ENCODE data around the gene WEE1. TPM values are rescaled to one million over a fixed set of nuclear protein-coding genes. Genes with fewer than 3 reads are reported as not detected.
A peak's percentile ranks its signal among the peaks of the same experiment; 100 is the strongest.

The WEE1 gene
- total RNA-seq, 1 donor from 2014 or later, result 12.4 TPM

DNA sequence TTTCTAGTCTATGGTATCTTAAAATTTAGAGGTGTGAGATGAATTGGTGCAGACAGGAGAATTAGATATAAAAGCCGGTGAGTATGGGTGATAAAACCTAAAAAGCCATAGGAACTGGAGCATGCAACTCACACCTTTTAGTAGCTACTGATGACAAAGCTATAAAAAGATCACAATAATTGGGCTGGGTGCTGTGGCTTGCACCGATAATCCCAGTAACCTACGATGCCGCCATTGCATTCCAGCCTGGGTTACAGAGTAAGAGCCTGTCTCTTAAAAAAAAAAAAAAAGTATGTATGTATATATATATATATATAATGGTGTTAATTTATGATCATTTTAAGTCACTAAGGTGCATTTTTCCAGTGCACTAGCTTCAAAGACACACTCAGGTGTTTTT, 17.2 kb downstream of the WEE1 start:
- Histone ChIP-seq H3K4me1 (no peaks in the 10 kb centered on the region), H3K27ac (no peak overlapping the region), H3K36me3 (peaks cover 32% of the 10 kb centered on the region), H3K27me3 (ENCODE audit: low read depth) (no peaks in the 10 kb centered on the region), H3K4me3 (no peak overlapping the region), H3K9me3 (no peaks in the 10 kb centered on the region)
- intact Hi-C loops (cut with DNase I), result no loop called here
- ATAC-seq (no peak), DNase-seq (no peak)
- TF ChIP-seq, protein P1, sequence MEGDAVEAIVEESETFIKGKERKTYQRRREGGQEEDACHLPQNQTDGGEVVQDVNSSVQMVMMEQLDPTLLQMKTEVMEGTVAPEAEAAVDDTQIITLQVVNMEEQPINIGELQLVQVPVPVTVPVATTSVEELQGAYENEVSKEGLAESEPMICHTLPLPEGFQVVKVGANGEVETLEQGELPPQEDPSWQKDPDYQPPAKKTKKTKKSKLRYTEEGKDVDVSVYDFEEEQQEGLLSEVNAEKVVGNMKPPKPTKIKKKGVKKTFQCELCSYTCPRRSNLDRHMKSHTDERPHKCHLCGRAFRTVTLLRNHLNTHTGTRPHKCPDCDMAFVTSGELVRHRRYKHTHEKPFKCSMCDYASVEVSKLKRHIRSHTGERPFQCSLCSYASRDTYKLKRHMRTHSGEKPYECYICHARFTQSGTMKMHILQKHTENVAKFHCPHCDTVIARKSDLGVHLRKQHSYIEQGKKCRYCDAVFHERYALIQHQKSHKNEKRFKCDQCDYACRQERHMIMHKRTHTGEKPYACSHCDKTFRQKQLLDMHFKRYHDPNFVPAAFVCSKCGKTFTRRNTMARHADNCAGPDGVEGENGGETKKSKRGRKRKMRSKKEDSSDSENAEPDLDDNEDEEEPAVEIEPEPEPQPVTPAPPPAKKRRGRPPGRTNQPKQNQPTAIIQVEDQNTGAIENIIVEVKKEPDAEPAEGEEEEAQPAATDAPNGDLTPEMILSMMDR (IDR thresholded peaks at IDR 0.05), result no peak

GRCh38 chr11:9594267-9595046, 21.0 kb downstream of the WEE1 start:
- intact Hi-C loops (cut with DNase I), result no loop called here
- no peak overlapping the region for H3K4me3 ChIP-seq
- TF ChIP-seq, protein P1 (IDR thresholded peaks at IDR 0.05), result no peak
- H3K27me3 ChIP-seq (ENCODE audit: low read depth), result no peaks in the 10 kb centered on the region
- no peaks in the 10 kb centered on the region for H3K4me1 ChIP-seq
- no peaks in the 10 kb centered on the region for H3K9me3 ChIP-seq
- ATAC-seq, result no peak
- no peaks in the 10 kb centered on the region for H3K36me3 ChIP-seq
- no peak for DNase-seq
- H3K27ac ChIP-seq, result no peak overlapping the region

DNA sequence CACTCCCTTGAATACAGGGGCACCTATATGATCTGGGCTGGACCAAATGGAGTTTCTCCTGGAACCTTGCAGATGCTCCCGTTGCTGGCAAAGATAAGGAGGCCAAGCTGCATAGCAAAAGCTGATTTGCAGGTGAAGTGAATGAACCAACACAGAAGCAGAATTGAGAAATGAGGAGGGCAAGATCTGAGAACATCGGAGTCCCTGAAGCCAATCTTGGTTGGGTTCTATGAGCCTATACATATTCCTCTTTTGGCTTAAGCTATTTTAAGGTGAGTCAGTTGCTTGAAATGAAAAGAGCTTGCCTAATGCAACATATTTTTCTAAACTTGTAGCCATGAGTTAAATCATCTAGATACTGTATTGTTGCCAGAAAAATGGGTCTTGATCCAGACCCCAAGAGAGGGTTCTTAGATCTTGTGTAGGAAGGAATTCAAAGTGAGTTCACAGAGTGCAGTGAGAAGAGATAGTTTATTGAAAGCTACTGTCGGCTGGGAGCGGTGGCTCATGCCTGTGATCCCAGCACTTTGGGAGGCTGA, 23.5 kb downstream of the WEE1 start:
- DNase-seq (no peak), ATAC-seq (no peak)
- Histone ChIP-seq H3K4me1 (peaks cover 10% of the 10 kb centered on the region), H3K4me3 (no peak overlapping the region), H3K27ac (no peak overlapping the region), H3K27me3 (ENCODE audit: low read depth) (no peaks in the 10 kb centered on the region), H3K36me3 (no peaks in the 10 kb centered on the region), H3K9me3 (no peaks in the 10 kb centered on the region)
- TF ChIP-seq, protein P1 (IDR thresholded peaks at IDR 0.05), result no peak
- intact Hi-C loops (cut with DNase I), result no loop called here

DNA sequence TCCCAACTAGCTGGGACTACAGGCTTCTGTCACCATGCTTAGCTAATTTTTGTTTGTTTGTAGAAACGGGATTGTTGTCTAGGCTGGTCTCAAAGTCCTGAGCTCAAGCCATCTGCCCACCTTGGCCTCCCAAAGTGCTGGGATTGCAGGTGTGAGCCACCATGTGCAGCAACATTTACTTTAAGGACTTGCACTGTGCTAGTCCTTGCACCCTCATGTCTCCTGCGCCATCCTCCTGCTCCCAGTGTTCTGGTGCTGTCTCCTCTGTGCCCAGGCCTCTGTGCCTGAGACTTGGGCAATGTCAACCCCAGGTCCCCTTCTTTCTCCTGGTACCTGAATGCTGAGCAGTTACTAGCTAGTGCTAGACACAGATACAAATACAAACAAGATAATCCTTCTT, 26.7 kb downstream of the WEE1 start:
- TF ChIP-seq, protein P1 (IDR thresholded peaks at IDR 0.05), result no peak
- ATAC-seq (no peak), DNase-seq (no peak)
- Histone ChIP-seq H3K36me3 (no peaks in the 10 kb centered on the region), H3K4me3 (no peak overlapping the region), H3K27me3 (ENCODE audit: low read depth) (no peaks in the 10 kb centered on the region), H3K4me1 (peaks cover 10% of the 10 kb centered on the region), H3K9me3 (no peaks in the 10 kb centered on the region), H3K27ac (no peak overlapping the region)
- intact Hi-C loops (cut with DNase I), result no loop called here

- intact Hi-C loops (cut with DNase I), result no loop called here
These were observed 27.2 kb downstream of the WEE1 start for GRCh38 chr11:9600644-9601036.

More at GRCh38 chr11:9600644-9601036, 27.2 kb downstream of the WEE1 start:
- Histone ChIP-seq H3K36me3 (no peaks in the 10 kb centered on the region), H3K9me3 (no peaks in the 10 kb centered on the region), H3K4me1 (peaks cover 10% of the 10 kb centered on the region), H3K27me3 (ENCODE audit: low read depth) (no peaks in the 10 kb centered on the region), H3K27ac (no peak overlapping the region), H3K4me3 (no peak overlapping the region)
- TF ChIP-seq, protein P1 (IDR thresholded peaks at IDR 0.05), result no peak
- no peak for DNase-seq
- ATAC-seq, result peak; percentile 75 to 94

Data from lower lobe of right lung (tissue), 2 donors.